ENCODE results near the gene CLDN16. TPM values are rescaled to one million over a fixed set of nuclear protein-coding genes. Genes with fewer than 3 reads are reported as not detected.

The CLDN16 gene
- total and polyA plus RNA-seq, 2 of the 4 experiments (the other 2 are of a cell fraction), result under 0.01 to 0.09 TPM

- Histone ChIP-seq H3K9ac (ENCODE audit: low read depth, low read length) (no peak overlapping the region), H3K14ac (replicated peaks; ENCODE audit: low read depth, low read length) (no peak overlapping the region), H3K18ac (ENCODE audit: low read depth, low read length) (no peak overlapping the region), H4K91ac (ENCODE audit: insufficient read depth, low read depth, low read length) (no peak overlapping the region), H3K9me3 (ENCODE audit: control insufficient read depth, insufficient read depth, low read length) (no peaks in the 10 kb centered on the region), H3K4me2 (ENCODE audit: low read depth, low read length) (no peak overlapping the region), H2BK120ac (ENCODE audit: low read depth, low read length) (no peak overlapping the region), H4K5ac (ENCODE audit: low read depth, low read length) (no peak overlapping the region), H3K4me3 (ENCODE audit: insufficient read depth, low read depth, low read length) (no peak overlapping the region), H2BK5ac (ENCODE audit: low read depth, low read length, poor library complexity, severe bottlenecking) (no peak overlapping the region), H3K27ac (ENCODE audit: insufficient read depth, low read length) (no peak overlapping the region), H3K4ac (ENCODE audit: low read depth, low read length) (no peak overlapping the region), H3K27me3 (ENCODE audit: control insufficient read depth, insufficient read depth, low read length) (no peaks in the 10 kb centered on the region), H3K9me1 (ENCODE audit: insufficient read depth, low read length) (no peaks in the 10 kb centered on the region), H2AK9ac (replicated peaks; ENCODE audit: low read depth, low read length, poor library complexity) (no peak overlapping the region), H3K23ac (ENCODE audit: low read depth, low read length) (no peak overlapping the region), H3K36me3 (ENCODE audit: control insufficient read depth, insufficient read depth, low read length) (no peaks in the 10 kb centered on the region), H2BK15ac (ENCODE audit: low read depth, low read length) (no peak overlapping the region), H2AK5ac (ENCODE audit: low read depth, low read length) (no peak overlapping the region), H4K8ac (ENCODE audit: low read depth in 2 of 2, low read length in 2 of 2) (no peak overlapping the region), H3K56ac (ENCODE audit: extremely low read depth, insufficient read depth, low read length) (no peak overlapping the region), H3K4me1 (ENCODE audit: control insufficient read depth, insufficient read depth, low read length) (no peaks in the 10 kb centered on the region), H4K20me1 (ENCODE audit: insufficient read depth, low read length) (no peaks in the 10 kb centered on the region), H2BK20ac (ENCODE audit: low read depth, low read length) (no peak overlapping the region), H2AFZ (replicated peaks; ENCODE audit: low read length, poor library complexity) (no peak overlapping the region), H3K79me1 (ENCODE audit: low read depth in 1 of 2, low read length in 2 of 2) (no peaks in the 10 kb centered on the region)
- DNase-seq (no peak), ATAC-seq (ENCODE audit: low read depth) (no peak)
- dilution Hi-C loops (cut with HindIII; ENCODE audit: low sequenced_read_pairs, unreplicated experiment) (no loop called here), in situ Hi-C loops (cut with MboI; ENCODE audit: low sequenced_read_pairs) (no loop called here), intact Hi-C loops (cut with micrococcal nuclease) (no loop called here)
- ChIA-PET POLR2A (ENCODE audit: unreplicated experiment) (no interaction called here), CTCF (no interaction called here)
- BruUV-seq (replicated peaks), result no TSS peak
- no CpG with 5 or more reads among the region's 2 CpGs for WGBS, 2 experiments (ENCODE audit: extremely low coverage in 2 of 2, insufficient read length in 1 of 2)
- TF ChIP-seq CTCF (conservative IDR thresholded peaks at IDR 0.05; ENCODE audit: low read depth, low read length), result 0 out of 2 replicates have a peak, but pooled peaks have one; percentile 4
- no peak for TF ChIP-seq NFE2L2 (IDR thresholded peaks at IDR 0.05; ENCODE audit: low read depth, low read length)
Observed at GRCh38 chr3:190458040-190458439, 70.1 kb downstream of the CLDN16 start.

Other genes starting within 250 kb of the CLDN16 start
- 4.7 and 7.2 TPM in 2 replicates for gene CLDN1, start 65.7 kb upstream of the CLDN16 start, total RNA-seq (2012; rRNA removed)
- 6.3 and 7.3 TPM in 2 replicates for gene CLDN1, start 65.7 kb upstream of the CLDN16 start, polyA plus RNA-seq (2012; rRNA removed)
- gene TMEM207, start 61.7 kb downstream of the CLDN16 start, total RNA-seq (2012; rRNA removed), result not detected in 2 replicates
- not detected in 2 replicates for gene TMEM207, start 61.7 kb downstream of the CLDN16 start, polyA plus RNA-seq (2012; rRNA removed)
- 9.4 and 11.3 TPM in 2 replicates for gene IL1RAP, start 125.9 kb downstream of the CLDN16 start, total RNA-seq (2012; rRNA removed)
- gene IL1RAP, start 125.9 kb downstream of the CLDN16 start, polyA plus RNA-seq (2012; rRNA removed), result 7.4 and 8.3 TPM in 2 replicates